Neuronal stem cell (in vitro differentiated cells): ENCODE measurements around the gene IFT88.
A peak's percentile ranks its signal among the peaks of the same experiment; 100 is the strongest.
"Not testable (repeated sequence)": the region's sequence is repeated elsewhere in the genome, so short reads cannot be mapped to it uniquely, and the experiment has no call there.

Experiments used
- DNase-seq: peaks from one replicate; pipeline ENCODE4 v3.0.0-alpha.2; 2013; ENCODE audit warnings: low spot score
- H2AFZ ChIP-seq: one replicate; pipeline ENCODE4 v1.6.1; 2013; ENCODE audit warnings: mild to moderate bottlenecking, low read length, inconsistent platforms
- H2AK5ac ChIP-seq: 2 replicates; pipeline ENCODE4 v1.6.1; 2013; ENCODE audit warnings: low read depth, mild to moderate bottlenecking, inconsistent platforms, low read length, moderate library complexity, mixed read lengths
- H2BK120ac ChIP-seq: 2 replicates; pipeline ENCODE4 v1.6.1; 2013; ENCODE audit warnings: low read depth, mild to moderate bottlenecking, inconsistent platforms, low read length, moderate library complexity, mixed read lengths
- H2BK12ac ChIP-seq: one replicate; pipeline ENCODE4 v1.6.1; 2013; ENCODE audit warnings: low read length, inconsistent platforms
- H2BK15ac ChIP-seq: 2 replicates; pipeline ENCODE4 v1.6.1; 2013; ENCODE audit warnings: mild to moderate bottlenecking, low read length, inconsistent platforms, mixed read lengths
- H2BK5ac ChIP-seq: one replicate; pipeline ENCODE4 v1.6.1; 2013; ENCODE audit warnings: inconsistent platforms, mild to moderate bottlenecking, low read length, moderate library complexity
- H3K14ac ChIP-seq: one replicate; pipeline ENCODE4 v1.6.1; 2013; ENCODE audit warnings: low read length, inconsistent platforms
- H3K18ac ChIP-seq: 2 replicates; pipeline ENCODE4 v1.6.1; 2013; ENCODE audit warnings: low read length, inconsistent platforms
- H3K23ac ChIP-seq: 2 replicates; pipeline ENCODE4 v1.6.1; 2013; ENCODE audit warnings: low read depth, mild to moderate bottlenecking, mixed read lengths, low read length, inconsistent platforms; ENCODE audit not compliant: poor library complexity
- H3K27ac ChIP-seq: replicated peaks from 3 replicates; pipeline ENCODE4 v1.5.1; 2013; ENCODE audit warnings: low read length, inconsistent platforms
- H3K27me3 ChIP-seq, 3 experiments: 2 replicates each; pipeline ENCODE4 v1.6.1; 2013; ENCODE audit warnings: low read length in 3 of 3, mild to moderate bottlenecking in 2 of 3, inconsistent platforms in 1 of 3, low read depth in 1 of 3, mixed read lengths in 1 of 3, moderate library complexity in 1 of 3; ENCODE audit not compliant: control insufficient read depth in 3 of 3, insufficient read depth in 3 of 3
- H3K36me3 ChIP-seq, 2 donors: replicated peaks in 1 of 2; 2 replicates each; pipeline ENCODE4 v1.6.1; 2013; ENCODE audit warnings: low read length in 2 of 2; ENCODE audit not compliant: control insufficient read depth in 2 of 2, insufficient read depth in 2 of 2
- H3K4ac ChIP-seq: 2 replicates; pipeline ENCODE4 v1.6.1; 2013; ENCODE audit warnings: inconsistent platforms, mild to moderate bottlenecking, low read length, moderate library complexity
- H3K4me1 ChIP-seq, 2 donors: 1 replicate in 1 of 2; 2 replicates in 1 of 2; pipeline ENCODE4 v1.6.1; 2013; ENCODE audit warnings: low read length in 2 of 2, low read depth in 1 of 2; ENCODE audit not compliant: control insufficient read depth in 2 of 2, insufficient read depth in 1 of 2
- H3K4me2 ChIP-seq: one replicate; pipeline ENCODE4 v1.6.1; 2013; ENCODE audit warnings: mild to moderate bottlenecking, low read length, inconsistent platforms; ENCODE audit not compliant: insufficient read depth, poor library complexity, severe bottlenecking
- H3K4me3 ChIP-seq, 2 donors: 2 replicates each; pipeline ENCODE4 v1.5.1; 2013; ENCODE audit warnings: low read length in 2 of 2, mild to moderate bottlenecking in 2 of 2, inconsistent platforms in 1 of 2, moderate library complexity in 1 of 2
- H3K79me1 ChIP-seq: one replicate; pipeline ENCODE4 v1.6.1; 2013; ENCODE audit warnings: low read depth, mild to moderate bottlenecking, inconsistent platforms, low read length, moderate library complexity
- H3K9ac ChIP-seq: one replicate; pipeline ENCODE4 v1.6.1; 2013; ENCODE audit warnings: mild to moderate bottlenecking, low read depth, low read length, inconsistent platforms; ENCODE audit not compliant: poor library complexity
- H3K9me3 ChIP-seq, 2 donors: replicated peaks in 1 of 2; 2 replicates each; pipeline versions ENCODE3 to v1.6.1; 2013; ENCODE audit warnings: low read length in 2 of 2, mild to moderate bottlenecking in 2 of 2, inconsistent platforms in 1 of 2, low read depth in 1 of 2, mixed read lengths in 1 of 2, moderate library complexity in 1 of 2; ENCODE audit not compliant: control insufficient read depth in 2 of 2, insufficient read depth in 1 of 2
- H4K8ac ChIP-seq: one replicate; pipeline ENCODE4 v1.6.1; 2013; ENCODE audit warnings: low read depth, mild to moderate bottlenecking, inconsistent platforms, low read length, moderate library complexity
- H4K91ac ChIP-seq: one replicate; pipeline ENCODE4 v1.6.1; 2013; ENCODE audit warnings: low read length, low read depth, mild to moderate bottlenecking, inconsistent platforms; ENCODE audit not compliant: poor library complexity
- WGBS, 2 donors: extraction: QIAGEN DNeasy Blood & Tissue Kit; methylation state at CpG; one replicate each; pipeline ENCODE4 v1.1.7; 2013; ENCODE audit warnings: missing lambda C conversion rate in 2 of 2, mixed read lengths in 1 of 2; ENCODE audit not compliant: insufficient read length in 2 of 2, insufficient replicate concordance in 1 of 2; ENCODE audit errors: extremely low coverage in 2 of 2; 5-methylcytosine and 5-hydroxymethylcytosine counted together

The IFT88 gene

DNA sequence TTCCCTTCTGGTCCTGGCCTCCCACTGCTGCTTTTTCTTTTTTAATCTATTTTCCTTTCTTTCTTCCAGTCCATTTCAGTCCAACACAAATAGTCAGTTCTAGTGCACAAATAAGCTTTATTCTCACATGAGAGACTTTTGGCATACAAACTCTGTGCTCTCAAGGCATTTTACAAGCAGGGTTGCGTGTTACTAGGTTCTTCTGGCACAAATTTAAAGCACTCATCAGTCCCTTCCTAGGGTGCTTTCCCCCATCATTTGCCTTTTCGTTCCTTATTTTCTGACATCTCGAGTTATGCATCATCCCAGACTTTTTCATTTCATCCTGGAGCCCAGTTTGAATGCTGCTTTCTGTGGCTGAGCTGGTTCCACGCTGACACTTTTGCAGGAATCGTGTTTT, 106.8 kb downstream of the IFT88 start:
- no peak overlapping the region for H3K27ac ChIP-seq

DNA sequence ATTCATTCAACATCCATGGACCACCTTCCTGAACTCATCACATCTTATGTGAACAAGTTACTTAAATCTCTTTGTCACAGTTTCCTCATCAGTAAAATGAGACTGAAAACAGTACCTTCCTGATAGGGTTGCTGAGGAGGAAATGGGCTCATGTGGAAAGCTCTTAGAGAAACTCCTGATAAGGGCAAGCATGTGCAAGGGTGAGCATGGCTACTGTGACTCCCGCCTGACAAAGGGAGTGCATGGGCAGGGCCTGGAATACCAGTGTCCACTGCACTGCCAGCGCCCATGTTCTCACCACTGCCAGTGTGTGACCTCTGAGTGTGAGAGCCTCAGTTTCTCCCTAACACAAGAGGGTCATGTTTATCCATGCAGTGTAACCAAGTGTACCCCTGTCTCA, 109.3 kb downstream of the IFT88 start:
- Histone ChIP-seq H3K27ac (no peak overlapping the region), H3K9me3 (no peaks in the 10 kb centered on the region), H2BK120ac (no peak overlapping the region), H3K4ac (no peak overlapping the region), H2BK15ac (no peak overlapping the region), H3K79me1 (no peaks in the 10 kb centered on the region), H3K4me2 (no peak overlapping the region), H3K18ac (no peak overlapping the region), H3K4me1 (peaks cover 0 to 7% of the 10 kb centered on the region in 2 donors), H3K4me3 (no peak overlapping the region), H4K91ac (no peak overlapping the region), H2AK5ac (no peak overlapping the region), H3K36me3 (peaks cover 0 to 14% of the 10 kb centered on the region in 2 donors), H2BK5ac (no peak overlapping the region), H3K27me3 (no peaks in the 10 kb centered on the region), H4K8ac (no peak overlapping the region), H3K14ac (no peak overlapping the region), H3K9ac (no peak overlapping the region), H2AFZ (no peak overlapping the region), H3K23ac (no peak overlapping the region), H2BK12ac (no peak overlapping the region)
- WGBS, 2 donors = no CpG with 5 or more reads among the region's 2 CpGs
- DNase-seq = no peak

More for the DNA sequence above, 106.8 kb downstream of the IFT88 start:
- no peaks in the 10 kb centered on the region for H3K79me1 ChIP-seq
- no peak overlapping the region for H2AK5ac ChIP-seq
- no peak overlapping the region for H4K91ac ChIP-seq
- H3K23ac ChIP-seq = no peak overlapping the region
- no peak overlapping the region for H4K8ac ChIP-seq
- H3K4me3 ChIP-seq = no peak overlapping the region
- H3K9ac ChIP-seq = no peak overlapping the region
- no peak overlapping the region for H2BK120ac ChIP-seq
- DNase-seq = no peak
- no peak overlapping the region for H2BK5ac ChIP-seq
- H3K9me3 ChIP-seq = no peaks in the 10 kb centered on the region
- peaks cover 0 to 14% of the 10 kb centered on the region in 2 donors for H3K36me3 ChIP-seq
- no peak overlapping the region for H3K4me2 ChIP-seq
- no peak overlapping the region for H3K14ac ChIP-seq
- no peak overlapping the region for H3K18ac ChIP-seq
- H3K27me3 ChIP-seq = no peaks in the 10 kb centered on the region
- H2BK15ac ChIP-seq = no peak overlapping the region
- peaks cover 0 to 8% of the 10 kb centered on the region in 2 donors for H3K4me1 ChIP-seq
- H2BK12ac ChIP-seq = no peak overlapping the region
- H2AFZ ChIP-seq = no peak overlapping the region
- no peak overlapping the region for H3K4ac ChIP-seq
- WGBS, 2 donors = no CpG with 5 or more reads among the region's 5 CpGs

DNA sequence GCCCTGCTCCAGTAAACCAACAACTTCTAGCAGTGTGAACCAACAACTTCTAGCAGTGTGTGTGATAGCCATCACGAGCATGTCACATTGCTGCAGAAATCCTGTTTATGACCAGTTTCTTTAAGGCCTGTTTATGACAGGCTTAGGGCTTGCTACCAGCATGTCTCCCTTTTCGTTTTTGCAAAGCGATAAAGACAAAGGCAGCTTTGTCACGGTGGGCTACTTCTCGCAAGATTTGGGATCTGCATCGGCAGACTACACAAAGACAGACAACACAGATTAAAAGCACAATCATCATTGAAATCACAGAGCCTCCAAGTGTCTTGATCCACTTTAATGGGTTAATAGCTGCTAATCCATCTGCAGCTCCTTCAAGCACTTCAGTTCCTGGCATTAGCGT, 111.6 kb downstream of the IFT88 start:
- not testable (repeated sequence) for H2BK12ac ChIP-seq, H3K4me2 ChIP-seq, H3K9ac ChIP-seq, H4K91ac ChIP-seq, H2BK120ac ChIP-seq, DNase-seq, H2AK5ac ChIP-seq, H4K8ac ChIP-seq, H3K14ac ChIP-seq, H3K9me3 ChIP-seq, H2AFZ ChIP-seq, H3K27me3 ChIP-seq, H3K79me1 ChIP-seq, H3K23ac ChIP-seq, H2BK5ac ChIP-seq, H3K18ac ChIP-seq, H3K4me1 ChIP-seq, H3K4me3 ChIP-seq, H3K4ac ChIP-seq, H2BK15ac ChIP-seq
- no CpG with 5 or more reads among the region's 7 CpGs for WGBS, 2 donors
- Histone ChIP-seq H3K36me3 (peaks cover 0 to 14% of the 10 kb centered on the region in 2 donors), H3K27ac (peak overlapping the region; percentile 61)

DNA sequence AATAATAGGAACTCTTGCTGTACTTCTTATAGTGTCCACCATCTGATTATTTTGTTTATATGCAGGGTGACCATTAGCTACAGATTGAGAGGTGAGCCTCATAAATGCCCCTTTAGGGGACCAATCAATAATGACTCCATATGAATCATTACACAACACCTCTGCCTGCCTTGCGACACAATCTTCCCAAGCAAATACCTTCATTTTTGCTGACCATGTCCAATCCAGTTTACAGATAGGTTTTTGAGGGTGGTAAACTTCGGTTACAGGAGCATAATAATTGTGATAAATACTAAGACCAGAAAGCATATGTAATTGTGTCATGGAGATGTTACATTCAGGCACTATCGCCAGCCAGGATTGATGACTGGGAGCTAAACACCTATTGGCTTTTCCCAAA, 112.9 kb downstream of the IFT88 start:
- H3K23ac ChIP-seq = no peak overlapping the region
- H3K14ac ChIP-seq = no peak overlapping the region
- H2BK5ac ChIP-seq = no peak overlapping the region
- no CpG with 5 or more reads among the region's 3 CpGs for WGBS, 2 donors
- no peak overlapping the region for H3K9ac ChIP-seq
- H3K4ac ChIP-seq = no peak overlapping the region
- peaks cover 0 to 10% of the 10 kb centered on the region in 2 donors for H3K4me1 ChIP-seq
- no peak overlapping the region for H4K91ac ChIP-seq
- H2BK12ac ChIP-seq = no peak overlapping the region
- H3K4me2 ChIP-seq = no peak overlapping the region
- no peak overlapping the region for H2AK5ac ChIP-seq
- no peaks in the 10 kb centered on the region for H3K27me3 ChIP-seq
- H3K4me3 ChIP-seq = no peak overlapping the region
- no peak overlapping the region for H2BK15ac ChIP-seq
- H3K27ac ChIP-seq = no peak overlapping the region
- no peak overlapping the region for H4K8ac ChIP-seq
- H2BK120ac ChIP-seq = no peak overlapping the region
- no peaks in the 10 kb centered on the region for H3K9me3 ChIP-seq
- no peak overlapping the region for H3K18ac ChIP-seq
- H2AFZ ChIP-seq = no peak overlapping the region
- no peak for DNase-seq
- H3K79me1 ChIP-seq = no peaks in the 10 kb centered on the region
- H3K36me3 ChIP-seq = peaks cover 0 to 14% of the 10 kb centered on the region in 2 donors
